ENCODE measurements around the gene PTPRN2.
"Not testable (repeated sequence)": the region's sequence is repeated elsewhere in the genome, so short reads cannot be mapped to it uniquely, and the experiment has no call there.

The PTPRN2 gene

GRCh38 chr7:158468181-158468580 lies 119.4 kb downstream of the PTPRN2 start:
- no peak for DNase-seq (ENCODE audit: low read depth in 2 of 2)

- no peak for DNase-seq (ENCODE audit: low read depth in 2 of 2)
Observed at GRCh38 chr7:158467562-158467961, 120.1 kb downstream of the PTPRN2 start.

- no peak for DNase-seq (ENCODE audit: low read depth in 2 of 2)
Observed at GRCh38 chr7:158463317-158463716, 124.3 kb downstream of the PTPRN2 start.

- no peak for DNase-seq (ENCODE audit: low read depth in 2 of 2)
Observed at GRCh38 chr7:158461824-158462223, 125.8 kb downstream of the PTPRN2 start.

GRCh38 chr7:158460665-158461064 lies 127.0 kb downstream of the PTPRN2 start:
- DNase-seq (ENCODE audit: low read depth in 2 of 2) = no peak

- no peak for DNase-seq (ENCODE audit: low read depth in 2 of 2)
Observed at GRCh38 chr7:158458716-158459282, 128.8 kb downstream of the PTPRN2 start.

GRCh38 chr7:158458096-158458495 lies 129.5 kb downstream of the PTPRN2 start:
- DNase-seq (ENCODE audit: low read depth in 2 of 2) = no peak

- DNase-seq (ENCODE audit: low read depth in 2 of 2) = not testable (repeated sequence)
Observed at GRCh38 chr7:158457586-158457985, 130.0 kb downstream of the PTPRN2 start.

- DNase-seq (ENCODE audit: low read depth in 2 of 2) = no peak
Observed at GRCh38 chr7:158454631-158455030, 133.0 kb downstream of the PTPRN2 start.

- DNase-seq (ENCODE audit: low read depth in 2 of 2) = no peak
Observed at GRCh38 chr7:158453663-158454062, 134.0 kb downstream of the PTPRN2 start.

GRCh38 chr7:158452331-158452730 lies 135.3 kb downstream of the PTPRN2 start:
- DNase-seq (ENCODE audit: low read depth in 2 of 2) = no peak

GRCh38 chr7:158450476-158451124 lies 137.0 kb downstream of the PTPRN2 start:
- no peak for DNase-seq (ENCODE audit: low read depth in 2 of 2)

- DNase-seq (ENCODE audit: low read depth in 2 of 2) = no peak
Observed at GRCh38 chr7:158449942-158450341, 137.7 kb downstream of the PTPRN2 start.

- DNase-seq (ENCODE audit: low read depth in 2 of 2) = no peak
Observed at GRCh38 chr7:158449266-158449665, 138.4 kb downstream of the PTPRN2 start.

GRCh38 chr7:158448430-158449100 lies 139.1 kb downstream of the PTPRN2 start:
- DNase-seq (ENCODE audit: low read depth in 2 of 2) = no peak

GRCh38 chr7:158447506-158448171 lies 140.0 kb downstream of the PTPRN2 start:
- no peak for DNase-seq (ENCODE audit: low read depth in 2 of 2)

- DNase-seq (ENCODE audit: low read depth in 2 of 2) = no peak
Observed at GRCh38 chr7:158447151-158447505, 140.5 kb downstream of the PTPRN2 start.

- no peak for DNase-seq (ENCODE audit: low read depth in 2 of 2)
Observed at GRCh38 chr7:158446706-158447105, 140.9 kb downstream of the PTPRN2 start.

GRCh38 chr7:158446281-158446680 lies 141.3 kb downstream of the PTPRN2 start:
- DNase-seq (ENCODE audit: low read depth in 2 of 2) = no peak

GRCh38 chr7:158445421-158446175 lies 142.0 kb downstream of the PTPRN2 start:
- DNase-seq (ENCODE audit: low read depth in 2 of 2) = no peak

GRCh38 chr7:158444501-158445420 lies 142.9 kb downstream of the PTPRN2 start:
- no peak for DNase-seq (ENCODE audit: low read depth in 2 of 2)

All from activated CD4-positive, alpha-beta T cell treated with anti-CD3 and anti-CD28 coated beads for 24 hours (primary cell).